Esophagus muscularis mucosa (tissue), 3 donors: ENCODE data around the gene SERINC5.

Experiments used
- POLR2A ChIP-seq: fragments of 450-650 bp; IDR thresholded peaks from one replicate; pipeline ENCODE4 v1.6.1; 2017; ENCODE audit warnings: antibody characterized with exemption, moderate library complexity, mild to moderate bottlenecking, low read depth
- POLR2AphosphoS5 ChIP-seq, 2 donors: sonication (generic); formaldehyde crosslinking; IDR thresholded peaks; one replicate each; pipeline ENCODE4 v1.6.1; 2017; ENCODE audit warnings: antibody characterized with exemption in 2 of 2
- TF ChIP-seq, protein P1 (sequence below), 3 experiments: fragments of 200-600 bp in 2 of 3; fragments of 450-650 bp in 1 of 3; sonication (generic) in 2 of 3; IDR thresholded peaks; one replicate each; pipeline ENCODE4 v1.5.1; 2017 to 2019; ENCODE audit warnings: antibody characterized with exemption in 3 of 3, mild to moderate bottlenecking in 2 of 3, moderate library complexity in 1 of 3

GRCh38 chr5:80177236-80177635 lies 78.6 kb downstream of the SERINC5 start:
- TF ChIP-seq, protein P1, sequence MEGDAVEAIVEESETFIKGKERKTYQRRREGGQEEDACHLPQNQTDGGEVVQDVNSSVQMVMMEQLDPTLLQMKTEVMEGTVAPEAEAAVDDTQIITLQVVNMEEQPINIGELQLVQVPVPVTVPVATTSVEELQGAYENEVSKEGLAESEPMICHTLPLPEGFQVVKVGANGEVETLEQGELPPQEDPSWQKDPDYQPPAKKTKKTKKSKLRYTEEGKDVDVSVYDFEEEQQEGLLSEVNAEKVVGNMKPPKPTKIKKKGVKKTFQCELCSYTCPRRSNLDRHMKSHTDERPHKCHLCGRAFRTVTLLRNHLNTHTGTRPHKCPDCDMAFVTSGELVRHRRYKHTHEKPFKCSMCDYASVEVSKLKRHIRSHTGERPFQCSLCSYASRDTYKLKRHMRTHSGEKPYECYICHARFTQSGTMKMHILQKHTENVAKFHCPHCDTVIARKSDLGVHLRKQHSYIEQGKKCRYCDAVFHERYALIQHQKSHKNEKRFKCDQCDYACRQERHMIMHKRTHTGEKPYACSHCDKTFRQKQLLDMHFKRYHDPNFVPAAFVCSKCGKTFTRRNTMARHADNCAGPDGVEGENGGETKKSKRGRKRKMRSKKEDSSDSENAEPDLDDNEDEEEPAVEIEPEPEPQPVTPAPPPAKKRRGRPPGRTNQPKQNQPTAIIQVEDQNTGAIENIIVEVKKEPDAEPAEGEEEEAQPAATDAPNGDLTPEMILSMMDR (IDR thresholded peaks at IDR 0.05): no peak
- no peak for TF ChIP-seq POLR2AphosphoS5 (IDR thresholded peaks at IDR 0.05)
- TF ChIP-seq POLR2A: no peak
